ENCODE results near the gene STEAP1B. TPM values are rescaled to one million over a fixed set of nuclear protein-coding genes. Genes with fewer than 3 reads are reported as not detected.

STEAP1B gene
- total RNA-seq, 1 donor from 2014 or later: 1.4 TPM

GRCh38 chr7:22470981-22471380, 29.0 kb downstream of the STEAP1B start:
- no peak for TF ChIP-seq CTCF (IDR thresholded peaks at IDR 0.05)
- H3K36me3 Mint-ChIP-seq (ENCODE audit: unreplicated experiment): no peaks in the 10 kb centered on the region
- no peaks in the 10 kb centered on the region for H3K4me1 Mint-ChIP-seq (ENCODE audit: unreplicated experiment)
- H3K4me3 Mint-ChIP-seq (ENCODE audit: unreplicated experiment): no peak overlapping the region
- no peak overlapping the region for H3K27ac Mint-ChIP-seq (ENCODE audit: unreplicated experiment)
- no peaks in the 10 kb centered on the region for H3K27me3 Mint-ChIP-seq (ENCODE audit: unreplicated experiment)
- H3K9me3 Mint-ChIP-seq (ENCODE audit: unreplicated experiment): no peaks in the 10 kb centered on the region
- no peak for DNase-seq (ENCODE audit: extremely low spot score, unreplicated experiment)

- no peak for DNase-seq (ENCODE audit: extremely low spot score, unreplicated experiment)
- Mint-ChIP-seq H3K4me1 (ENCODE audit: unreplicated experiment) (no peaks in the 10 kb centered on the region), H3K4me3 (ENCODE audit: unreplicated experiment) (no peak overlapping the region), H3K27me3 (ENCODE audit: unreplicated experiment) (no peaks in the 10 kb centered on the region), H3K36me3 (ENCODE audit: unreplicated experiment) (no peaks in the 10 kb centered on the region), H3K9me3 (ENCODE audit: unreplicated experiment) (no peaks in the 10 kb centered on the region), H3K27ac (ENCODE audit: unreplicated experiment) (no peak overlapping the region)
- no peak for TF ChIP-seq CTCF (IDR thresholded peaks at IDR 0.05)
Measured at GRCh38 chr7:22469371-22470143, 30.4 kb downstream of the STEAP1B start.

GRCh38 chr7:22468609-22469008, 31.4 kb downstream of the STEAP1B start:
- Mint-ChIP-seq H3K4me3 (ENCODE audit: unreplicated experiment) (no peak overlapping the region), H3K27me3 (ENCODE audit: unreplicated experiment) (no peaks in the 10 kb centered on the region), H3K4me1 (ENCODE audit: unreplicated experiment) (no peaks in the 10 kb centered on the region), H3K27ac (ENCODE audit: unreplicated experiment) (no peak overlapping the region), H3K9me3 (ENCODE audit: unreplicated experiment) (no peaks in the 10 kb centered on the region), H3K36me3 (ENCODE audit: unreplicated experiment) (no peaks in the 10 kb centered on the region)
- TF ChIP-seq CTCF (IDR thresholded peaks at IDR 0.05): no peak
- no peak for DNase-seq (ENCODE audit: extremely low spot score, unreplicated experiment)

- Mint-ChIP-seq H3K36me3 (ENCODE audit: unreplicated experiment) (no peaks in the 10 kb centered on the region), H3K9me3 (ENCODE audit: unreplicated experiment) (no peaks in the 10 kb centered on the region), H3K27ac (ENCODE audit: unreplicated experiment) (no peak overlapping the region), H3K4me3 (ENCODE audit: unreplicated experiment) (no peak overlapping the region), H3K27me3 (ENCODE audit: unreplicated experiment) (no peaks in the 10 kb centered on the region), H3K4me1 (ENCODE audit: unreplicated experiment) (no peaks in the 10 kb centered on the region)
- DNase-seq (ENCODE audit: extremely low spot score, unreplicated experiment): no peak
- no peak for TF ChIP-seq CTCF (IDR thresholded peaks at IDR 0.05)
Measured at GRCh38 chr7:22464299-22464698, 35.7 kb downstream of the STEAP1B start.

GRCh38 chr7:22460363-22460988, 39.5 kb downstream of the STEAP1B start:
- Mint-ChIP-seq H3K27ac (ENCODE audit: unreplicated experiment) (no peak overlapping the region), H3K36me3 (ENCODE audit: unreplicated experiment) (no peaks in the 10 kb centered on the region), H3K27me3 (ENCODE audit: unreplicated experiment) (no peaks in the 10 kb centered on the region), H3K9me3 (ENCODE audit: unreplicated experiment) (no peaks in the 10 kb centered on the region), H3K4me1 (ENCODE audit: unreplicated experiment) (no peaks in the 10 kb centered on the region), H3K4me3 (ENCODE audit: unreplicated experiment) (no peak overlapping the region)
- no peak for TF ChIP-seq CTCF (IDR thresholded peaks at IDR 0.05)
- no peak for DNase-seq (ENCODE audit: extremely low spot score, unreplicated experiment)

All from osteocyte (in vitro differentiated cells).